IMR-90 (cell line): ENCODE measurements around the gene TARS3. TPM values are rescaled to one million over a fixed set of nuclear protein-coding genes. Genes with fewer than 3 reads are reported as not detected.

Experiments used
- ATAC-seq: fragments of 200-7000 bp; cut with Tn5 transposase; 2 replicates; pipeline ENCODE4 v1.9.1; 2020; ENCODE audit warnings: low read depth, mild to moderate bottlenecking, moderate library complexity
- BruUV-seq: library from RNA; stranded (reverse); fragments of 400-500 nt; replicated peaks from 2 replicates; lab custom pipeline; 2021; lab: Mats Ljungman, UMichigan
- CTCF ChIA-PET: fragments of 300-600 bp; formaldehyde crosslinking; extraction: SDS; loops from one replicate; lab custom pipeline; 2021; ENCODE audit warnings: antibody characterized with exemption; lab: Yijun Ruan, JAX
- POLR2A ChIA-PET: fragments of 300-600 bp; sonication (Branson Sonifier 250); formaldehyde crosslinking; loops from one replicate; lab custom pipeline; 2022; ENCODE audit warnings: antibody characterized with exemption; ENCODE audit not compliant: unreplicated experiment; lab: Charles Lee
- DNase-seq: peaks from one replicate; pipeline ENCODE4 v3.0.0; 2013
- H2AFZ ChIP-seq: replicated peaks from 2 replicates; pipeline ENCODE3; 2013; ENCODE audit warnings: low read length, mild to moderate bottlenecking; ENCODE audit not compliant: poor library complexity
- H2AK5ac ChIP-seq: 2 replicates; pipeline ENCODE4 v1.6.1; 2013; ENCODE audit warnings: low read depth, low read length, inconsistent platforms
- H2AK9ac ChIP-seq: replicated peaks from 2 replicates; pipeline ENCODE3; 2013; ENCODE audit warnings: mild to moderate bottlenecking, low read depth, low read length, moderate library complexity; ENCODE audit not compliant: poor library complexity
- H2BK120ac ChIP-seq: 2 replicates; pipeline ENCODE4 v1.6.1; 2013; ENCODE audit warnings: low read depth, low read length, inconsistent platforms
- H2BK15ac ChIP-seq: 3 replicates; pipeline ENCODE4 v1.6.1; 2013; ENCODE audit warnings: low read depth, low read length, inconsistent platforms
- H2BK20ac ChIP-seq: 2 replicates; pipeline ENCODE4 v1.6.1; 2013; ENCODE audit warnings: low read depth, mild to moderate bottlenecking, inconsistent platforms, low read length, moderate library complexity
- H2BK5ac ChIP-seq: 2 replicates; pipeline ENCODE4 v1.6.1; 2013; ENCODE audit warnings: mild to moderate bottlenecking, low read depth, low read length, inconsistent platforms; ENCODE audit not compliant: poor library complexity, severe bottlenecking
- H3K14ac ChIP-seq: replicated peaks from 2 replicates; pipeline ENCODE4 v1.6.1; 2013; ENCODE audit warnings: low read depth, low read length, inconsistent platforms
- H3K18ac ChIP-seq: 2 replicates; pipeline ENCODE4 v1.6.1; 2013; ENCODE audit warnings: low read depth, low read length, control low read depth
- H3K23ac ChIP-seq: 2 replicates; pipeline ENCODE4 v1.6.1; 2013; ENCODE audit warnings: low read depth, low read length, inconsistent platforms
- H3K27ac ChIP-seq: 2 replicates; pipeline ENCODE4 v1.5.1; 2013; ENCODE audit warnings: mild to moderate bottlenecking, control low read depth, low read length; ENCODE audit not compliant: insufficient read depth
- H3K27me3 ChIP-seq: 2 replicates; pipeline ENCODE4 v1.6.1; 2013; ENCODE audit warnings: low read length; ENCODE audit not compliant: control insufficient read depth, insufficient read depth
- H3K36me3 ChIP-seq: 2 replicates; pipeline ENCODE4 v1.6.1; 2013; ENCODE audit warnings: low read length, mixed read lengths; ENCODE audit not compliant: control insufficient read depth, insufficient read depth
- H3K4ac ChIP-seq: 2 replicates; pipeline ENCODE4 v1.6.1; 2013; ENCODE audit warnings: low read depth, low read length, inconsistent platforms
- H3K4me1 ChIP-seq: 2 replicates; pipeline ENCODE4 v1.6.1; 2013; ENCODE audit warnings: low read length, mixed read lengths; ENCODE audit not compliant: control insufficient read depth, insufficient read depth
- H3K4me2 ChIP-seq: 2 replicates; pipeline ENCODE4 v1.6.1; 2013; ENCODE audit warnings: low read depth, mild to moderate bottlenecking, control low read depth, low read length, moderate library complexity
- H3K4me3 ChIP-seq: 2 replicates; pipeline ENCODE4 v1.5.1; 2013; ENCODE audit warnings: low read depth, mild to moderate bottlenecking, control low read depth, low read length, moderate library complexity; ENCODE audit not compliant: insufficient read depth
- H3K56ac ChIP-seq: 2 replicates; pipeline ENCODE4 v1.6.1; 2013; ENCODE audit warnings: low read length, inconsistent platforms; ENCODE audit not compliant: insufficient read depth; ENCODE audit errors: extremely low read depth
- H3K79me1 ChIP-seq, 2 experiments: 2 replicates each; pipeline ENCODE4 v1.6.1; 2013; ENCODE audit warnings: low read length in 2 of 2, inconsistent platforms in 1 of 2, low read depth in 1 of 2
- H3K9ac ChIP-seq: 2 replicates; pipeline ENCODE4 v1.6.1; 2013; ENCODE audit warnings: low read depth, low read length, control low read depth
- H3K9me1 ChIP-seq: 2 replicates; pipeline ENCODE4 v1.6.1; 2013; ENCODE audit warnings: low read length, inconsistent platforms; ENCODE audit not compliant: insufficient read depth
- H3K9me3 ChIP-seq: 2 replicates; pipeline ENCODE4 v1.6.1; 2013; ENCODE audit warnings: low read length; ENCODE audit not compliant: control insufficient read depth, insufficient read depth
- H4K20me1 ChIP-seq: 2 replicates; pipeline ENCODE4 v1.6.1; 2013; ENCODE audit warnings: low read length, inconsistent platforms; ENCODE audit not compliant: insufficient read depth
- H4K5ac ChIP-seq: 2 replicates; pipeline ENCODE4 v1.6.1; 2013; ENCODE audit warnings: mild to moderate bottlenecking, low read depth, low read length, control low read depth
- H4K8ac ChIP-seq, 2 experiments: 2 replicates each; pipeline ENCODE4 v1.6.1; 2013; ENCODE audit warnings: low read depth in 2 of 2, low read length in 2 of 2, control low read depth in 1 of 2, inconsistent platforms in 1 of 2
- H4K91ac ChIP-seq: 2 replicates; pipeline ENCODE4 v1.6.1; 2013; ENCODE audit warnings: low read depth, low read length, inconsistent platforms; ENCODE audit not compliant: insufficient read depth
- BHLHE40 ChIP-seq: fragments of 150-350 bp; IDR thresholded peaks from 2 replicates; pipeline ENCODE4 v1.6.1; 2016; ENCODE audit warnings: mild to moderate bottlenecking, low read depth, low read length
- CEBPB ChIP-seq: IDR thresholded peaks from 2 replicates; pipeline ENCODE4 v1.6.1; 2012; ENCODE audit warnings: low read depth, low read length, improper control_type of control experiment
- FOS ChIP-seq: fragments of 150-350 bp; IDR thresholded peaks from 2 replicates; pipeline ENCODE4 v1.6.1; 2016; ENCODE audit warnings: low read depth, low read length
- MAFK ChIP-seq: IDR thresholded peaks from 2 replicates; pipeline ENCODE4 v1.6.1; 2012; ENCODE audit warnings: low read depth, low read length, improper control_type of control experiment
- MAZ ChIP-seq: IDR thresholded peaks from 2 replicates; pipeline ENCODE4 v1.6.1; 2012; ENCODE audit warnings: low read depth, mild to moderate bottlenecking, low read length, improper control_type of control experiment, moderate library complexity, borderline replicate concordance
- MXI1 ChIP-seq: IDR thresholded peaks from 2 replicates; pipeline ENCODE4 v1.6.1; 2012; ENCODE audit warnings: low read depth, mild to moderate bottlenecking, low read length, moderate library complexity, borderline replicate concordance
- POLR2A ChIP-seq: IDR thresholded peaks from 2 replicates; pipeline ENCODE4 v1.6.1; 2012; ENCODE audit warnings: mild to moderate bottlenecking, low read depth, low read length
- RFX5 ChIP-seq: IDR thresholded peaks from 2 replicates; pipeline ENCODE4 v1.8.0; 2012; ENCODE audit warnings: low read depth, mild to moderate bottlenecking, low read length, moderate library complexity
- WGBS, 2 experiments: methylation state at CpG; one replicate each; pipeline versions ENCODE4 v1.1.5 to v1.1.7; 2013; ENCODE audit warnings: missing lambda C conversion rate in 2 of 2; ENCODE audit not compliant: insufficient read length in 1 of 2; ENCODE audit errors: extremely low coverage in 2 of 2; 5-methylcytosine and 5-hydroxymethylcytosine counted together
- dilution Hi-C: fragments of 300-500 bp; cut with HindIII; formaldehyde crosslinking; loops from one replicate; pipeline ENCODE4 v1.14.3; 2018; ENCODE audit warnings: low sequenced_read_pairs; ENCODE audit not compliant: unreplicated experiment
- in situ Hi-C: fragments of 300-500 bp; cut with MboI; formaldehyde crosslinking; loops from 3 replicates; pipeline ENCODE4 v1.14.3; 2019; ENCODE audit warnings: low sequenced_read_pairs, inconsistent platforms, mixed read lengths
- intact Hi-C: fragments of 100-400 bp; cut with micrococcal nuclease; formaldehyde crosslinking; loops from 2 replicates; pipeline ENCODE4 v1.10.0; 2022
- polyA plus RNA-seq, 3 experiments: library from polyadenylated mRNA; depleted of rRNA; stranded (reverse); fragments of >200 nt; gene quantifications; 2 replicates each; pipeline ENCODE4 v1.2.3, GENCODE V29; 2012; ENCODE audit warnings: low replicate concordance in 1 of 3
- total RNA-seq: library from RNA; depleted of rRNA; stranded (reverse); fragments of >200 nt; gene quantifications from 2 replicates; pipeline ENCODE4 v1.2.3, GENCODE V29; 2012
- TF ChIP-seq, protein P1 (sequence below): conservative IDR thresholded peaks from 2 replicates; pipeline ENCODE4 v1.5.1; 2012; ENCODE audit warnings: mild to moderate bottlenecking, low read depth, low read length, improper control_type of control experiment
- TF ChIP-seq, protein P2 (sequence below): fragments of 150-350 bp; IDR thresholded peaks from 2 replicates; pipeline ENCODE4 v1.6.1; 2016; ENCODE audit warnings: low read depth, mild to moderate bottlenecking, low read length, moderate library complexity, borderline replicate concordance

Gene TARS3
- total and polyA plus RNA-seq, 2 of the 4 experiments (the other 2 are of a cell fraction): 3.4 to 9.3 TPM

DNA sequence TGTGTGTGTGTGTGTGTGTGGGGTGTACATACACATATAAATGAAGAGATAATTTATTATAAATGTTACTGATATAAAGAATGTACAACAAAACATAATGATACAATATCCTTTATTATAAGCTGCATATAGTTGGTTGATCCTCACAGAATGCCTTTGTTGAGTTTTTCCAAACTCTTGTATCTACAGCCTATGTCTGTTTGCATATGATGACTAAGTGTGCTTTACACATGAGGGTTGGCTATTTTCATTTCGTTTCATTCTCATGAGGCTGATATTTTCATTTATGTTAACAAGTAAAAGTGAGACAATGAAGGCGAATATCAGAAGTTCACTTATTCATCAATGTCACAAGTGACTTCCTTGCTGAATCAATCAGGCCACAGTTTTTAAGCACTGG, 117.2 kb downstream of the TARS3 start:
- CTCF ChIA-PET: interaction anchor here (0.7 kb wide), 1 partner anchor 1034 kb away, joined by 3 read pairs; no protein-coding TSS in a partner anchor
- intact Hi-C loops: no loop called here

More for the DNA sequence above, 117.2 kb downstream of the TARS3 start:
- Histone ChIP-seq H2AK5ac (no peak overlapping the region), H4K8ac (no peak overlapping the region), H3K4me1 (no peaks in the 10 kb centered on the region), H2BK20ac (no peak overlapping the region), H3K14ac (no peak overlapping the region), H2BK120ac (no peak overlapping the region), H3K4ac (no peak overlapping the region), H3K27me3 (peaks cover 22% of the 10 kb centered on the region), H3K23ac (no peak overlapping the region), H3K9me1 (no peaks in the 10 kb centered on the region), H2BK5ac (no peak overlapping the region), H3K4me3 (no peak overlapping the region), H4K91ac (no peak overlapping the region), H3K9me3 (no peaks in the 10 kb centered on the region), H2AK9ac (no peak overlapping the region), H3K27ac (no peak overlapping the region), H4K5ac (no peak overlapping the region), H3K56ac (no peak overlapping the region), H3K18ac (no peak overlapping the region), H2BK15ac (no peak overlapping the region), H3K9ac (no peak overlapping the region), H3K36me3 (no peaks in the 10 kb centered on the region), H4K20me1 (no peaks in the 10 kb centered on the region), H2AFZ (no peak overlapping the region), H3K79me1 (no peaks in the 10 kb centered on the region), H3K4me2 (no peak overlapping the region)
- BruUV-seq: no TSS peak
- dilution Hi-C loops (no loop called here), in situ Hi-C loops (no loop called here)
- no peak for ATAC-seq
- no peak for DNase-seq
- POLR2A ChIA-PET: no interaction called here
- TF ChIP-seq BHLHE40: no peak
- TF ChIP-seq CEBPB: no peak
- no peak for TF ChIP-seq POLR2A
- TF ChIP-seq MAZ: no peak
- TF ChIP-seq RFX5: no peak
- TF ChIP-seq FOS: no peak
- no peak for TF ChIP-seq MAFK
- no peak for TF ChIP-seq MXI1
- TF ChIP-seq, protein P1, sequence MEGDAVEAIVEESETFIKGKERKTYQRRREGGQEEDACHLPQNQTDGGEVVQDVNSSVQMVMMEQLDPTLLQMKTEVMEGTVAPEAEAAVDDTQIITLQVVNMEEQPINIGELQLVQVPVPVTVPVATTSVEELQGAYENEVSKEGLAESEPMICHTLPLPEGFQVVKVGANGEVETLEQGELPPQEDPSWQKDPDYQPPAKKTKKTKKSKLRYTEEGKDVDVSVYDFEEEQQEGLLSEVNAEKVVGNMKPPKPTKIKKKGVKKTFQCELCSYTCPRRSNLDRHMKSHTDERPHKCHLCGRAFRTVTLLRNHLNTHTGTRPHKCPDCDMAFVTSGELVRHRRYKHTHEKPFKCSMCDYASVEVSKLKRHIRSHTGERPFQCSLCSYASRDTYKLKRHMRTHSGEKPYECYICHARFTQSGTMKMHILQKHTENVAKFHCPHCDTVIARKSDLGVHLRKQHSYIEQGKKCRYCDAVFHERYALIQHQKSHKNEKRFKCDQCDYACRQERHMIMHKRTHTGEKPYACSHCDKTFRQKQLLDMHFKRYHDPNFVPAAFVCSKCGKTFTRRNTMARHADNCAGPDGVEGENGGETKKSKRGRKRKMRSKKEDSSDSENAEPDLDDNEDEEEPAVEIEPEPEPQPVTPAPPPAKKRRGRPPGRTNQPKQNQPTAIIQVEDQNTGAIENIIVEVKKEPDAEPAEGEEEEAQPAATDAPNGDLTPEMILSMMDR: no peak
- TF ChIP-seq, protein P2, sequence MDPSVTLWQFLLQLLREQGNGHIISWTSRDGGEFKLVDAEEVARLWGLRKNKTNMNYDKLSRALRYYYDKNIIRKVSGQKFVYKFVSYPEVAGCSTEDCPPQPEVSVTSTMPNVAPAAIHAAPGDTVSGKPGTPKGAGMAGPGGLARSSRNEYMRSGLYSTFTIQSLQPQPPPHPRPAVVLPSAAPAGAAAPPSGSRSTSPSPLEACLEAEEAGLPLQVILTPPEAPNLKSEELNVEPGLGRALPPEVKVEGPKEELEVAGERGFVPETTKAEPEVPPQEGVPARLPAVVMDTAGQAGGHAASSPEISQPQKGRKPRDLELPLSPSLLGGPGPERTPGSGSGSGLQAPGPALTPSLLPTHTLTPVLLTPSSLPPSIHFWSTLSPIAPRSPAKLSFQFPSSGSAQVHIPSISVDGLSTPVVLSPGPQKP: no peak
- WGBS, 2 experiments: no CpG with 5 or more reads among the region's 2 CpGs
